Neural cell (in vitro differentiated cells): ENCODE data around the gene GAN.

Experiments
- CTCF ChIP-seq: fragments of 450-650 bp; IDR thresholded peaks from 2 replicates; pipeline ENCODE4 v1.5.1; 2014; ENCODE audit warnings: antibody characterized with exemption, mild to moderate bottlenecking, moderate library complexity; ENCODE audit not compliant: poor library complexity, severe bottlenecking
- MXI1 ChIP-seq: fragments of 450-650 bp; conservative IDR thresholded peaks from 2 replicates; pipeline ENCODE4 v1.6.1; 2014; ENCODE audit warnings: antibody characterized with exemption, mild to moderate bottlenecking; ENCODE audit not compliant: poor library complexity, severe bottlenecking
- POLR2AphosphoS5 ChIP-seq: IDR thresholded peaks from 2 replicates; pipeline ENCODE4 v1.6.1; 2012
- REST ChIP-seq: IDR thresholded peaks from 2 replicates; pipeline ENCODE4 v1.6.1; 2012; ENCODE audit warnings: borderline replicate concordance
- TAF1 ChIP-seq: IDR thresholded peaks from 2 replicates; pipeline ENCODE4 v1.6.1; 2012; ENCODE audit warnings: low read depth

- no peak for TF ChIP-seq CTCF
- no peak for TF ChIP-seq TAF1
- TF ChIP-seq MXI1 = no peak
- no peak for TF ChIP-seq POLR2AphosphoS5
- TF ChIP-seq REST = no peak
These were observed 39.0 kb upstream of the GAN start for GRCh38 chr16:81275795-81276194.
